Measurements from ENCODE around the gene NBR1. TPM values are rescaled to one million over a fixed set of nuclear protein-coding genes. Genes with fewer than 3 reads are reported as not detected.
"Not testable (repeated sequence)": the region's sequence is repeated elsewhere in the genome, so short reads cannot be mapped to it uniquely, and the experiment has no call there.

The NBR1 gene
- total RNA-seq, 4 donors from 2014 or later = 30.6 to 61.6 (median 42.0) TPM

GRCh38 chr17:43140396-43141332 lies 30.4 kb upstream of the NBR1 start:
- Histone ChIP-seq H3K9me3 (no peaks in the 10 kb centered on the region), H3K27ac (no peak overlapping the region), H3K4me1 (peaks cover 0 to 4% (median 0%) of the 10 kb centered on the region in 3 donors), H3K27me3 (no peaks in the 10 kb centered on the region), H3K36me3 (peaks cover 0 to 40% (median 0%) of the 10 kb centered on the region in 3 donors), H3K4me3 (no peak overlapping the region)
- intact Hi-C loops (cut with DNase I) = no loop called here
- WGBS, 2 donors = 73 to 83% methylated on average over 9 to 10 of the region's 11 CpGs
- DNase-seq = no peak
- TF ChIP-seq POLR2A (IDR thresholded peaks at IDR 0.05) (no peak), CTCF (IDR thresholded peaks at IDR 0.05) (no peak)

GRCh38 chr17:43142153-43142552 lies 28.9 kb upstream of the NBR1 start:
- Histone ChIP-seq H3K4me3 (no peak overlapping the region), H3K9me3 (no peaks in the 10 kb centered on the region), H3K36me3 (peaks cover 0 to 37% (median 0%) of the 10 kb centered on the region in 3 donors), H3K27me3 (no peaks in the 10 kb centered on the region), H3K4me1 (peaks cover 0 to 4% (median 0%) of the 10 kb centered on the region in 3 donors), H3K27ac (no peak overlapping the region)
- 90 to 92% methylated on average over 5 of the region's 5 CpGs for WGBS, 2 donors
- TF ChIP-seq CTCF (IDR thresholded peaks at IDR 0.05) (no peak), POLR2A (IDR thresholded peaks at IDR 0.05) (no peak)
- DNase-seq = no peak
- intact Hi-C loops (cut with DNase I) = no loop called here

- WGBS, 2 donors = 81 to 93% methylated on average over 4 to 5 of the region's 5 CpGs
- H3K27ac ChIP-seq = no peak overlapping the region
- H3K4me3 ChIP-seq = no peak overlapping the region
- H3K36me3 ChIP-seq = peaks cover 0 to 41% (median 0%) of the 10 kb centered on the region in 3 donors
- H3K9me3 ChIP-seq = no peaks in the 10 kb centered on the region
- H3K4me1 ChIP-seq = no peaks in the 10 kb centered on the region
- TF ChIP-seq CTCF (IDR thresholded peaks at IDR 0.05) = no peak
- no peaks in the 10 kb centered on the region for H3K27me3 ChIP-seq
- no peak for DNase-seq
- intact Hi-C loops (cut with DNase I) = no loop called here
These were observed 27.8 kb upstream of the NBR1 start for GRCh38 chr17:43143201-43143600.

- H3K9me3 ChIP-seq = no peaks in the 10 kb centered on the region
- no peaks in the 10 kb centered on the region for H3K4me1 ChIP-seq
- H3K27me3 ChIP-seq = no peaks in the 10 kb centered on the region
- H3K36me3 ChIP-seq = peaks cover 0 to 36% (median 0%) of the 10 kb centered on the region in 3 donors
- no peak overlapping the region for H3K4me3 ChIP-seq
- TF ChIP-seq POLR2A (IDR thresholded peaks at IDR 0.05) (no peak), CTCF (IDR thresholded peaks at IDR 0.05) (no peak)
- H3K27ac ChIP-seq = no peak overlapping the region
- intact Hi-C loops (cut with DNase I) = no loop called here
- 94 to 100% methylated on average over 3 to 4 of the region's 4 CpGs for WGBS, 2 donors
- no peak for DNase-seq
These were observed 24.4 kb upstream of the NBR1 start for GRCh38 chr17:43146649-43147048.

GRCh38 chr17:43151880-43152456 lies 19.0 kb upstream of the NBR1 start:
- TF ChIP-seq POLR2A (IDR thresholded peaks at IDR 0.05) (no peak), CTCF (IDR thresholded peaks at IDR 0.05) (no peak)
- intact Hi-C loops (cut with DNase I) = no loop called here

GRCh38 chr17:43153197-43153835 lies 17.7 kb upstream of the NBR1 start:
- H3K4me3 ChIP-seq; H3K9me3 ChIP-seq; H3K27me3 ChIP-seq; intact Hi-C loops (cut with DNase I); H3K27ac ChIP-seq; H3K4me1 ChIP-seq; DNase-seq: not testable (repeated sequence)
- H3K36me3 ChIP-seq = peaks cover 0 to 16% (median 0%) of the 10 kb centered on the region in 3 donors
- WGBS, 2 donors = 83 to 84% methylated on average over 3 of the region's 3 CpGs

More at GRCh38 chr17:43151880-43152456, 19.0 kb upstream of the NBR1 start:
- no peaks in the 10 kb centered on the region for H3K4me1 ChIP-seq
- 93 to 100% methylated on average over 3 of the region's 3 CpGs for WGBS, 2 donors
- no peaks in the 10 kb centered on the region for H3K9me3 ChIP-seq
- H3K36me3 ChIP-seq = peaks cover 0 to 15% (median 0%) of the 10 kb centered on the region in 3 donors
- no peak for DNase-seq
- no peak overlapping the region for H3K4me3 ChIP-seq
- H3K27ac ChIP-seq = no peak overlapping the region
- no peaks in the 10 kb centered on the region for H3K27me3 ChIP-seq

Data from esophagus squamous epithelium (tissue), 5 donors.